H9 (cell line): Measurements from ENCODE around the gene PROC. TPM values are rescaled to one million over a fixed set of nuclear protein-coding genes. Genes with fewer than 3 reads are reported as not detected.

ENCODE experiments used
- DNase-seq: peaks from one replicate; pipeline ENCODE4 v3.0.0-alpha.2; 2017
- H2AFZ ChIP-seq: one replicate; pipeline ENCODE4 v1.6.1; 2013; ENCODE audit warnings: mild to moderate bottlenecking, low read length, control low read depth, moderate library complexity
- H2AK5ac ChIP-seq: 2 replicates; pipeline ENCODE4 v1.6.1; 2013; ENCODE audit warnings: low read length, control low read depth, mixed read lengths; ENCODE audit not compliant: insufficient read length
- H2BK120ac ChIP-seq: one replicate; pipeline ENCODE4 v1.6.1; 2013; ENCODE audit warnings: low read depth, mild to moderate bottlenecking, low read length, control low read depth, inconsistent platforms; ENCODE audit not compliant: poor library complexity, severe bottlenecking
- H2BK12ac ChIP-seq: 2 replicates; pipeline ENCODE4 v1.6.1; 2013; ENCODE audit warnings: low read length, control low read depth, mixed read lengths, low read depth; ENCODE audit not compliant: insufficient read length
- H2BK15ac ChIP-seq: 2 replicates; pipeline ENCODE4 v1.6.1; 2013; ENCODE audit warnings: low read depth, low read length, control low read depth
- H2BK20ac ChIP-seq: one replicate; pipeline ENCODE4 v1.6.1; 2013; ENCODE audit warnings: low read depth, mild to moderate bottlenecking, low read length, control low read depth, inconsistent platforms; ENCODE audit not compliant: poor library complexity, severe bottlenecking
- H2BK5ac ChIP-seq: 2 replicates; pipeline ENCODE4 v1.6.1; 2013; ENCODE audit warnings: low read length, control low read depth, mixed read lengths; ENCODE audit not compliant: insufficient read length
- H3K14ac ChIP-seq: 2 replicates; pipeline ENCODE4 v1.6.1; 2013; ENCODE audit warnings: low read length, control low read depth; ENCODE audit not compliant: insufficient read depth
- H3K18ac ChIP-seq: 2 replicates; pipeline ENCODE4 v1.6.1; 2013; ENCODE audit warnings: low read depth, mild to moderate bottlenecking, mixed read lengths, low read length, control low read depth; ENCODE audit not compliant: insufficient read length
- H3K23ac ChIP-seq: 2 replicates; pipeline ENCODE4 v1.6.1; 2013; ENCODE audit warnings: low read length, control low read depth, mixed read lengths, low read depth; ENCODE audit not compliant: insufficient read length
- H3K23me2 ChIP-seq: 2 replicates; pipeline ENCODE4 v1.6.1; 2013; ENCODE audit warnings: low read depth, mild to moderate bottlenecking, mixed read lengths, low read length, control low read depth; ENCODE audit not compliant: insufficient read length, poor library complexity, severe bottlenecking
- H3K27ac ChIP-seq: 2 replicates; pipeline ENCODE4 v1.5.1; 2013; ENCODE audit warnings: low read length, control low read depth, mixed read lengths, low read depth; ENCODE audit not compliant: insufficient read length
- H3K27me3 ChIP-seq: 2 replicates; pipeline ENCODE4 v1.6.1; 2013; ENCODE audit warnings: low read length, control low read depth, inconsistent platforms; ENCODE audit not compliant: insufficient read depth
- H3K4ac ChIP-seq: 2 replicates; pipeline ENCODE4 v1.6.1; 2013; ENCODE audit warnings: low read depth, mild to moderate bottlenecking, control low read depth, inconsistent platforms, low read length, moderate library complexity
- H3K4me1 ChIP-seq: 2 replicates; pipeline ENCODE4 v1.6.1; 2013; ENCODE audit warnings: low read length, control low read depth, inconsistent platforms; ENCODE audit not compliant: insufficient read depth
- H3K4me2 ChIP-seq: 2 replicates; pipeline ENCODE4 v1.6.1; 2013; ENCODE audit warnings: low read length, control low read depth, mixed read lengths; ENCODE audit not compliant: insufficient read length, insufficient read depth
- H3K56ac ChIP-seq: 2 replicates; pipeline ENCODE4 v1.6.1; 2013; ENCODE audit warnings: low read depth, mild to moderate bottlenecking, mixed read lengths, low read length, control low read depth; ENCODE audit not compliant: insufficient read length
- H3K79me1 ChIP-seq: 2 replicates; pipeline ENCODE4 v1.6.1; 2013; ENCODE audit warnings: low read depth, mild to moderate bottlenecking, moderate library complexity, low read length, control low read depth, inconsistent platforms; ENCODE audit not compliant: insufficient read depth, poor library complexity, severe bottlenecking
- H3K79me2 ChIP-seq: 2 replicates; pipeline ENCODE4 v1.6.1; 2013; ENCODE audit warnings: low read length, control low read depth, inconsistent platforms; ENCODE audit not compliant: insufficient read depth
- H3K9ac ChIP-seq: 2 replicates; pipeline ENCODE4 v1.6.1; 2013; ENCODE audit warnings: low read length, control low read depth, mixed read lengths; ENCODE audit not compliant: insufficient read length; ENCODE audit errors: extremely low read depth
- H3K9me3 ChIP-seq: one replicate; pipeline ENCODE4 v1.6.1; 2013; ENCODE audit warnings: low read depth, low read length, inconsistent platforms; ENCODE audit not compliant: control insufficient read depth
- H3T11ph ChIP-seq: one replicate; pipeline ENCODE4 v1.6.1; 2013; ENCODE audit warnings: mild to moderate bottlenecking, low read length, control low read depth, inconsistent platforms
- H4K20me1 ChIP-seq: one replicate; pipeline ENCODE4 v1.6.1; 2013; ENCODE audit not compliant: control insufficient read depth, insufficient read length, insufficient read depth
- H4K5ac ChIP-seq: 2 replicates; pipeline ENCODE4 v1.6.1; 2013; ENCODE audit warnings: low read depth, mild to moderate bottlenecking, mixed read lengths, low read length, control low read depth; ENCODE audit not compliant: insufficient read length
- H4K8ac ChIP-seq: replicated peaks from 2 replicates; pipeline ENCODE4 v1.6.1; 2013; ENCODE audit warnings: low read length, control low read depth, mixed read lengths, low read depth; ENCODE audit not compliant: insufficient read length
- H4K91ac ChIP-seq: 2 replicates; pipeline ENCODE4 v1.6.1; 2013; ENCODE audit warnings: low read depth, mild to moderate bottlenecking, moderate library complexity, mixed read lengths, low read length, control low read depth; ENCODE audit not compliant: insufficient read length
- H3K27ac Mint-ChIP-seq, 3 experiments: 2 replicates in 2 of 3; 3 replicates in 1 of 3; pipeline ENCODE4 v1.8.0; 2020 to 2021; ENCODE audit warnings: mixed read lengths in 3 of 3, mild to moderate bottlenecking in 1 of 3, moderate library complexity in 1 of 3
- H3K27me3 Mint-ChIP-seq: 2 replicates; pipeline ENCODE4 v1.8.0; 2021; ENCODE audit warnings: low read depth, mild to moderate bottlenecking, moderate library complexity, mixed read lengths
- H3K36me3 Mint-ChIP-seq, 3 experiments: 2 replicates in 2 of 3; 3 replicates in 1 of 3; pipeline ENCODE4 v1.8.0; 2020 to 2021; ENCODE audit warnings: low read depth in 3 of 3, mixed read lengths in 3 of 3; ENCODE audit not compliant: insufficient read depth in 1 of 3
- H3K4me1 Mint-ChIP-seq, 2 experiments: 2 replicates each; pipeline ENCODE4 v1.8.0; 2020; ENCODE audit warnings: mixed read lengths in 2 of 2
- H3K4me3 Mint-ChIP-seq, 2 experiments: 2 replicates in 1 of 2; 3 replicates in 1 of 2; pipeline ENCODE4 v1.8.0; 2020 to 2021; ENCODE audit warnings: mild to moderate bottlenecking in 2 of 2, mixed read lengths in 2 of 2, moderate library complexity in 1 of 2
- H3K9me3 Mint-ChIP-seq, 2 experiments: 2 replicates in 1 of 2; 3 replicates in 1 of 2; pipeline ENCODE4 v1.8.0; 2020; ENCODE audit warnings: mild to moderate bottlenecking in 2 of 2, mixed read lengths in 2 of 2, moderate library complexity in 1 of 2
- WGBS: extraction: QIAGEN DNeasy Blood & Tissue Kit; methylation state at CpG from one replicate; pipeline ENCODE4 v1.1.7; 2013; ENCODE audit warnings: missing lambda C conversion rate, low lambda C conversion rate, mixed read lengths; ENCODE audit not compliant: insufficient read length; ENCODE audit errors: extremely low coverage; 5-methylcytosine and 5-hydroxymethylcytosine counted together
- total RNA-seq: library from RNA; stranded (reverse); gene quantifications from 2 replicates; pipeline ENCODE4 v1.2.1, GENCODE V29; 2021
- TF ChIP-seq, protein P1 (sequence below): fragments of 200-600 bp; sonication (generic); conservative IDR thresholded peaks from 3 replicates; pipeline ENCODE4 v1.8.0; 2021; ENCODE audit warnings: antibody characterized with exemption, mild to moderate bottlenecking

The PROC gene
- total RNA-seq, 1 experiment from 2014 or later: 0.61 TPM

- H2BK15ac ChIP-seq: no peak overlapping the region
- H3K23ac ChIP-seq: no peak overlapping the region
- H3K4me1 ChIP-seq: no peaks in the 10 kb centered on the region
- H3K9ac ChIP-seq: no peak overlapping the region
- TF ChIP-seq, protein P1, sequence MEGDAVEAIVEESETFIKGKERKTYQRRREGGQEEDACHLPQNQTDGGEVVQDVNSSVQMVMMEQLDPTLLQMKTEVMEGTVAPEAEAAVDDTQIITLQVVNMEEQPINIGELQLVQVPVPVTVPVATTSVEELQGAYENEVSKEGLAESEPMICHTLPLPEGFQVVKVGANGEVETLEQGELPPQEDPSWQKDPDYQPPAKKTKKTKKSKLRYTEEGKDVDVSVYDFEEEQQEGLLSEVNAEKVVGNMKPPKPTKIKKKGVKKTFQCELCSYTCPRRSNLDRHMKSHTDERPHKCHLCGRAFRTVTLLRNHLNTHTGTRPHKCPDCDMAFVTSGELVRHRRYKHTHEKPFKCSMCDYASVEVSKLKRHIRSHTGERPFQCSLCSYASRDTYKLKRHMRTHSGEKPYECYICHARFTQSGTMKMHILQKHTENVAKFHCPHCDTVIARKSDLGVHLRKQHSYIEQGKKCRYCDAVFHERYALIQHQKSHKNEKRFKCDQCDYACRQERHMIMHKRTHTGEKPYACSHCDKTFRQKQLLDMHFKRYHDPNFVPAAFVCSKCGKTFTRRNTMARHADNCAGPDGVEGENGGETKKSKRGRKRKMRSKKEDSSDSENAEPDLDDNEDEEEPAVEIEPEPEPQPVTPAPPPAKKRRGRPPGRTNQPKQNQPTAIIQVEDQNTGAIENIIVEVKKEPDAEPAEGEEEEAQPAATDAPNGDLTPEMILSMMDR: no peak
- no peak overlapping the region for H3K56ac ChIP-seq
- H3K27me3 Mint-ChIP-seq: peaks cover 2% of the 10 kb centered on the region; the same call in 1 of the 2 replicates
- no peaks in the 10 kb centered on the region; a peak in 1 of 7 replicates for H3K36me3 Mint-ChIP-seq
- H3K27ac ChIP-seq: no peak overlapping the region
- no peak overlapping the region for H2AK5ac ChIP-seq
- H3K79me1 ChIP-seq: no peaks in the 10 kb centered on the region
- no peak overlapping the region for H3T11ph ChIP-seq
- H4K20me1 ChIP-seq: no peaks in the 10 kb centered on the region
- H3K23me2 ChIP-seq: no peaks in the 10 kb centered on the region
- no peaks in the 10 kb centered on the region for H3K27me3 ChIP-seq
- no peak for DNase-seq
- H4K8ac ChIP-seq: no peak overlapping the region
- no peaks in the 10 kb centered on the region for H3K79me2 ChIP-seq
- no peak overlapping the region for H4K91ac ChIP-seq
- H3K4ac ChIP-seq: no peak overlapping the region
- no peak overlapping the region for H2AFZ ChIP-seq
- no peak overlapping the region for H3K4me2 ChIP-seq
- no peak overlapping the region for H3K4me3 Mint-ChIP-seq
- H2BK5ac ChIP-seq: no peak overlapping the region
- H3K18ac ChIP-seq: no peak overlapping the region
- no peak overlapping the region for H4K5ac ChIP-seq
- H3K4me1 Mint-ChIP-seq: no peaks in the 10 kb centered on the region
- H3K14ac ChIP-seq: no peak overlapping the region
- H2BK12ac ChIP-seq: no peak overlapping the region
- no peaks in the 10 kb centered on the region for H3K9me3 ChIP-seq
- no CpG with 5 or more reads among the region's 14 CpGs for WGBS
- no peak overlapping the region for H2BK120ac ChIP-seq
- no peaks in the 10 kb centered on the region for H3K9me3 Mint-ChIP-seq
- no peak overlapping the region for H2BK20ac ChIP-seq
- peak overlapping the region in 1 of 3 experiments; percentile 7; a peak in 1 of 7 replicates for H3K27ac Mint-ChIP-seq
Observed at GRCh38 chr2:127431408-127432023, 13.3 kb downstream of the PROC start.
